Peyer's patch (tissue), 4 donors: Measurements from ENCODE around the gene NLRC3.
"Not testable (repeated sequence)": the region's sequence is repeated elsewhere in the genome, so short reads cannot be mapped to it uniquely, and the experiment has no call there.

ENCODE experiments used
- POLR2A ChIP-seq, 2 donors: fragments of 450-650 bp; IDR thresholded peaks; one replicate each; pipeline ENCODE4 v1.5.1; 2017; ENCODE audit warnings: antibody characterized with exemption in 2 of 2, mild to moderate bottlenecking in 2 of 2, moderate library complexity in 2 of 2
- TF ChIP-seq, protein P1 (sequence below), 6 experiments: fragments of 450-650 bp in 4 of 6; fragments of 200-600 bp in 2 of 6; sonication (generic) in 1 of 6; IDR thresholded peaks; one replicate each; pipeline ENCODE4 v1.5.1; 2017 to 2019; ENCODE audit warnings: antibody characterized with exemption in 6 of 6, mild to moderate bottlenecking in 3 of 6, moderate library complexity in 1 of 6

DNA sequence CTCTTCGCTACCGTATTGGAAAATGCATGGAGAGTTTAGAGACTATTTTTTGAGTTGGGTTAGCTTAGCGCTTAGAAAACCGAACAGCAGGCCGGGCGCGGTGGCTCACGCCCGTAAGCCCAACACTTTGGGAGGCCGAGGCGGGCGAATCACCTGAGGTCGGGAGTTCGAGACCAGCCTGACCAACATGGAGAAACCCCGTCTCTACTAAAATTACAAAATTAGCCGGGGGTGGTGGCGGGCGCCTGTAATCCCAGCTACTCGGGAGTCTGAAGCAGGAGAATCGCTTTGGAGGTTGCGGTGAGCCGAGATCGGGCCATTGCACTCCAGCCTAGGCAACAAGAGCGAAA lies 75.8 kb downstream of the NLRC3 start:
- TF ChIP-seq, protein P1, sequence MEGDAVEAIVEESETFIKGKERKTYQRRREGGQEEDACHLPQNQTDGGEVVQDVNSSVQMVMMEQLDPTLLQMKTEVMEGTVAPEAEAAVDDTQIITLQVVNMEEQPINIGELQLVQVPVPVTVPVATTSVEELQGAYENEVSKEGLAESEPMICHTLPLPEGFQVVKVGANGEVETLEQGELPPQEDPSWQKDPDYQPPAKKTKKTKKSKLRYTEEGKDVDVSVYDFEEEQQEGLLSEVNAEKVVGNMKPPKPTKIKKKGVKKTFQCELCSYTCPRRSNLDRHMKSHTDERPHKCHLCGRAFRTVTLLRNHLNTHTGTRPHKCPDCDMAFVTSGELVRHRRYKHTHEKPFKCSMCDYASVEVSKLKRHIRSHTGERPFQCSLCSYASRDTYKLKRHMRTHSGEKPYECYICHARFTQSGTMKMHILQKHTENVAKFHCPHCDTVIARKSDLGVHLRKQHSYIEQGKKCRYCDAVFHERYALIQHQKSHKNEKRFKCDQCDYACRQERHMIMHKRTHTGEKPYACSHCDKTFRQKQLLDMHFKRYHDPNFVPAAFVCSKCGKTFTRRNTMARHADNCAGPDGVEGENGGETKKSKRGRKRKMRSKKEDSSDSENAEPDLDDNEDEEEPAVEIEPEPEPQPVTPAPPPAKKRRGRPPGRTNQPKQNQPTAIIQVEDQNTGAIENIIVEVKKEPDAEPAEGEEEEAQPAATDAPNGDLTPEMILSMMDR (IDR thresholded peaks at IDR 0.05): not testable (repeated sequence)
- TF ChIP-seq POLR2A (IDR thresholded peaks at IDR 0.05): not testable (repeated sequence)
